HepG2 (cell line): ENCODE data around the gene INO80C. TPM values are rescaled to one million over a fixed set of nuclear protein-coding genes. Genes with fewer than 3 reads are reported as not detected.
A peak's percentile ranks its signal among the peaks of the same experiment; 100 is the strongest.

Source experiments
- ARID2 ChIP-seq: sonication (generic); formaldehyde crosslinking; IDR thresholded peaks from 2 replicates; pipeline ENCODE4 v1.8.1; 2022; ENCODE audit warnings: mild to moderate bottlenecking, missing genetic modification reagents, borderline replicate concordance
- ARNT ChIP-seq: fragments of 450-650 bp; IDR thresholded peaks from 2 replicates; pipeline ENCODE4 v1.6.1; 2017
- ASH2L ChIP-seq: fragments of 300-600, 200-600 bp; sonication (generic); IDR thresholded peaks from 2 replicates; pipeline ENCODE4 v1.7.0; 2017; ENCODE audit warnings: low read depth, mild to moderate bottlenecking, moderate library complexity, mixed read lengths, low read length; ENCODE audit not compliant: insufficient read length
- CC2D1A ChIP-seq: sonication (generic); formaldehyde crosslinking; IDR thresholded peaks from 2 replicates; pipeline ENCODE4 v1.8.1; 2023; ENCODE audit warnings: mild to moderate bottlenecking, missing genetic modification reagents
- FOSL1 ChIP-seq: sonication (generic); formaldehyde crosslinking; IDR thresholded peaks from 2 replicates; pipeline ENCODE4 v1.9.0; 2021; ENCODE audit warnings: missing genetic modification reagents, borderline replicate concordance
- HIVEP1 ChIP-seq: sonication (generic); formaldehyde crosslinking; IDR thresholded peaks from 2 replicates; pipeline ENCODE4 v1.4.0; 2020; ENCODE audit warnings: mild to moderate bottlenecking, missing genetic modification reagents
- IKZF4 ChIP-seq: sonication (generic); formaldehyde crosslinking; IDR thresholded peaks from 2 replicates; pipeline ENCODE4 v1.5.1; 2020; ENCODE audit warnings: borderline replicate concordance, mild to moderate bottlenecking, low read depth, missing genetic modification reagents; ENCODE audit errors: not compliant biosample characterization
- JUN ChIP-seq: sonication (generic); formaldehyde crosslinking; IDR thresholded peaks from 2 replicates; pipeline ENCODE4 v1.4.0; 2020; ENCODE audit warnings: mild to moderate bottlenecking, missing genetic modification reagents
- PHB2 ChIP-seq: fragments of 450-650 bp; IDR thresholded peaks from 2 replicates; pipeline ENCODE4 v1.6.1; 2018; ENCODE audit not compliant: partially characterized antibody
- POGZ ChIP-seq: sonication (generic); formaldehyde crosslinking; IDR thresholded peaks from 2 replicates; pipeline ENCODE4 v1.4.0; 2020; ENCODE audit warnings: mild to moderate bottlenecking, missing genetic modification reagents
- RNF2 ChIP-seq: fragments of 450-650 bp; conservative IDR thresholded peaks from 2 replicates; pipeline ENCODE4 v1.6.1; 2016; ENCODE audit warnings: low read depth
- SOX6 ChIP-seq, 2 experiments: fragments of 450-650 bp in 1 of 2; sonication (generic) in 1 of 2; formaldehyde crosslinking in 1 of 2; IDR thresholded peaks; 2 replicates each; pipeline versions ENCODE4 v1.4.0 to v1.6.1; 2017 to 2020; ENCODE audit warnings: antibody characterized with exemption in 1 of 2, mild to moderate bottlenecking in 1 of 2, missing genetic modification reagents in 1 of 2
- SP4 ChIP-seq: sonication (generic); formaldehyde crosslinking; IDR thresholded peaks from 2 replicates; pipeline ENCODE4 v1.8.1; 2023; ENCODE audit warnings: mild to moderate bottlenecking, missing genetic modification reagents
- TBX2 ChIP-seq: sonication (generic); formaldehyde crosslinking; IDR thresholded peaks from 2 replicates; pipeline ENCODE4 v1.5.0; 2020; ENCODE audit warnings: missing genetic modification reagents, mild to moderate bottlenecking, borderline replicate concordance
- ZNF225 ChIP-seq: sonication (generic); formaldehyde crosslinking; IDR thresholded peaks from 2 replicates; pipeline ENCODE4 v1.4.0; 2020; ENCODE audit warnings: mild to moderate bottlenecking, missing genetic modification reagents
- ZNF724P ChIP-seq: sonication (generic); formaldehyde crosslinking; IDR thresholded peaks from 2 replicates; pipeline ENCODE4 v1.8.0; 2022; ENCODE audit warnings: missing genetic modification reagents, borderline replicate concordance
- polyA plus RNA-seq, 8 experiments: library from polyadenylated mRNA; depleted of rRNA in 3 of 8; stranded (reverse) in 7 of 8; unstranded in 1 of 8; fragments of >200 nt; fragmentation: Illumina TruSeq in 4 of 8; extraction: Trizol in 4 of 8; gene quantifications; 2 replicates each; pipeline versions ENCODE4 v1.2.1 to v1.2.3, GENCODE V29; 2011 to 2016; ENCODE audit warnings: low read depth in 4 of 8, missing spikeins in 1 of 8, mixed read lengths in 1 of 8; ENCODE audit not compliant: insufficient read depth in 1 of 8
- total RNA-seq, 5 experiments: library from RNA; depleted of rRNA; stranded (reverse); fragments of >200 nt; fragmentation: Illumina TruSeq; extraction: Trizol; gene quantifications; 2 replicates each; pipeline ENCODE4 v1.2.3, GENCODE V29; 2016; ENCODE audit warnings: low read depth in 1 of 5
- TF ChIP-seq, protein P1 (sequence below): sonication (generic); formaldehyde crosslinking; IDR thresholded peaks from 2 replicates; pipeline ENCODE4 v1.4.0; 2020; ENCODE audit warnings: mild to moderate bottlenecking, missing genetic modification reagents
- TF ChIP-seq, protein P2 (sequence below): IDR thresholded peaks from 2 replicates; pipeline ENCODE4 v1.6.1; 2016; ENCODE audit warnings: low read depth, control low read depth
- TF ChIP-seq, protein P3 (sequence below): sonication (generic); formaldehyde crosslinking; IDR thresholded peaks from 2 replicates; pipeline ENCODE4 v1.4.0; 2020; ENCODE audit warnings: missing genetic modification reagents, borderline replicate concordance
- TF ChIP-seq, protein P4 (sequence below): sonication (generic); formaldehyde crosslinking; IDR thresholded peaks from 2 replicates; pipeline ENCODE4 v1.5.1; 2020; ENCODE audit warnings: missing genetic modification reagents, mild to moderate bottlenecking, borderline replicate concordance

Gene INO80C
- total and polyA plus RNA-seq, 2 of the 13 experiments (the other 11 are each of a cell fraction or from before 2014, with no cell fraction given): 8.2 to 15.4 TPM

DNA sequence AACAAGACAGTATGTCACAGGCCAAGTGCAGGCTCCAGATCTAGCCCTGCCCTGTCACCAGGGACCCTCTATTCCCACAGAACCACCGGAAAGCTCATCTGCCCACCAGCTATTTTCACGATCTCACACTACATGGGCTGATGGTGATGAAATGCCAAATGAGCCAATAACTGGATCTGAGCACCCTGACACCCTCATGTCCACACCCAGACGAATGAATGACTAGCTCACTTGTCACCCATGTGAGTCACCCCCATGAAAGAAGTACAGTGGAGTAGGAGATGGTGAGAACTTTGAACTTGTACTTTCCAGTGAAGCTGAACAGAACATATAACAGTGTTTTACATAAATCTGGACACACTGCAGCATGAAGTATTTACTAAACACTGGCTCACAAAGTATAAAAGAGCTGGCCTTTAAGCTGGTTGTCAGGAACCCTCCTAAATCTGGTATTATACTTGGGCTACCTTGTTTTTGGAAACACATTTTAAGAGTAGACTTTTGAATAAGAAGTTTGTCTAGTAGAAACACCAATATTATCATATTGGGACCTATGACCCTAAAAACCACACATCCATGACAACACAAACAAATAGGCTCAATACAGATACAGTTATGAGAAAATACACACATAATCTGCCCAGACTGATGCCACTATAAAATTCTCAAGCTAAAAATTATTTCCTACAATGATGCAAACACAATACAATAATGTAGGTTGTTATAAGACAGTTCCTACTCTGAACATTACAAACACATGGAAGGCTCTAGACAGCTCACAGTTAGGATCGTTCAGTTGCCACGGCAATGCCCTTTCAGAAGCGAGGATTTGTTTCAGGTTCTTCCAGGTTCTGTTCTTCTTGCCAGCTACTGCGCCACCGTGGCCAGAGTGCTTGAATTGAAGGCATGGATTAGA, 19.0 kb downstream of the INO80C start (continued):
- TF ChIP-seq, protein P1, sequence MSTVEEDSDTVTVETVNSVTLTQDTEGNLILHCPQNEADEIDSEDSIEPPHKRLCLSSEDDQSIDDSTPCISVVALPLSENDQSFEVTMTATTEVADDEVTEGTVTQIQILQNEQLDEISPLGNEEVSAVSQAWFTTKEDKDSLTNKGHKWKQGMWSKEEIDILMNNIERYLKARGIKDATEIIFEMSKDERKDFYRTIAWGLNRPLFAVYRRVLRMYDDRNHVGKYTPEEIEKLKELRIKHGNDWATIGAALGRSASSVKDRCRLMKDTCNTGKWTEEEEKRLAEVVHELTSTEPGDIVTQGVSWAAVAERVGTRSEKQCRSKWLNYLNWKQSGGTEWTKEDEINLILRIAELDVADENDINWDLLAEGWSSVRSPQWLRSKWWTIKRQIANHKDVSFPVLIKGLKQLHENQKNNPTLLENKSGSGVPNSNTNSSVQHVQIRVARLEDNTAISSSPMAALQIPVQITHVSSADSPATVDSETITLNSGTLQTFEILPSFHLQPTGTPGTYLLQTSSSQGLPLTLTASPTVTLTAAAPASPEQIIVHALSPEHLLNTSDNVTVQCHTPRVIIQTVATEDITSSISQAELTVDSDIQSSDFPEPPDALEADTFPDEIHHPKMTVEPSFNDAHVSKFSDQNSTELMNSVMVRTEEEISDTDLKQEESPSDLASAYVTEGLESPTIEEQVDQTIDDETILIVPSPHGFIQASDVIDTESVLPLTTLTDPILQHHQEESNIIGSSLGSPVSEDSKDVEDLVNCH (CRISPR knock-in tag): no peak
- TF ChIP-seq, protein P2, sequence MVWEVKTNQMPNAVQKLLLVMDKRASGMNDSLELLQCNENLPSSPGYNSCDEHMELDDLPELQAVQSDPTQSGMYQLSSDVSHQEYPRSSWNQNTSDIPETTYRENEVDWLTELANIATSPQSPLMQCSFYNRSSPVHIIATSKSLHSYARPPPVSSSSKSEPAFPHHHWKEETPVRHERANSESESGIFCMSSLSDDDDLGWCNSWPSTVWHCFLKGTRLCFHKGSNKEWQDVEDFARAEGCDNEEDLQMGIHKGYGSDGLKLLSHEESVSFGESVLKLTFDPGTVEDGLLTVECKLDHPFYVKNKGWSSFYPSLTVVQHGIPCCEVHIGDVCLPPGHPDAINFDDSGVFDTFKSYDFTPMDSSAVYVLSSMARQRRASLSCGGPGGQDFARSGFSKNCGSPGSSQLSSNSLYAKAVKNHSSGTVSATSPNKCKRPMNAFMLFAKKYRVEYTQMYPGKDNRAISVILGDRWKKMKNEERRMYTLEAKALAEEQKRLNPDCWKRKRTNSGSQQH (CRISPR knock-in tag): peak; percentile 82; the same call in 1 of the 2 replicates
- TF ChIP-seq, protein P3, sequence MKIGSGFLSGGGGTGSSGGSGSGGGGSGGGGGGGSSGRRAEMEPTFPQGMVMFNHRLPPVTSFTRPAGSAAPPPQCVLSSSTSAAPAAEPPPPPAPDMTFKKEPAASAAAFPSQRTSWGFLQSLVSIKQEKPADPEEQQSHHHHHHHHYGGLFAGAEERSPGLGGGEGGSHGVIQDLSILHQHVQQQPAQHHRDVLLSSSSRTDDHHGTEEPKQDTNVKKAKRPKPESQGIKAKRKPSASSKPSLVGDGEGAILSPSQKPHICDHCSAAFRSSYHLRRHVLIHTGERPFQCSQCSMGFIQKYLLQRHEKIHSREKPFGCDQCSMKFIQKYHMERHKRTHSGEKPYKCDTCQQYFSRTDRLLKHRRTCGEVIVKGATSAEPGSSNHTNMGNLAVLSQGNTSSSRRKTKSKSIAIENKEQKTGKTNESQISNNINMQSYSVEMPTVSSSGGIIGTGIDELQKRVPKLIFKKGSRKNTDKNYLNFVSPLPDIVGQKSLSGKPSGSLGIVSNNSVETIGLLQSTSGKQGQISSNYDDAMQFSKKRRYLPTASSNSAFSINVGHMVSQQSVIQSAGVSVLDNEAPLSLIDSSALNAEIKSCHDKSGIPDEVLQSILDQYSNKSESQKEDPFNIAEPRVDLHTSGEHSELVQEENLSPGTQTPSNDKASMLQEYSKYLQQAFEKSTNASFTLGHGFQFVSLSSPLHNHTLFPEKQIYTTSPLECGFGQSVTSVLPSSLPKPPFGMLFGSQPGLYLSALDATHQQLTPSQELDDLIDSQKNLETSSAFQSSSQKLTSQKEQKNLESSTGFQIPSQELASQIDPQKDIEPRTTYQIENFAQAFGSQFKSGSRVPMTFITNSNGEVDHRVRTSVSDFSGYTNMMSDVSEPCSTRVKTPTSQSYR (CRISPR knock-in tag): no peak; the same call in 1 of the 2 replicates
- TF ChIP-seq JUN (CRISPR knock-in tag) (peak; percentile 79), ARNT (no peak), FOSL1 (CRISPR knock-in tag) (peak; percentile 61; the same call in 1 of the 2 replicates), ASH2L (peak; percentile 95), PHB2 (no peak), IKZF4 (CRISPR knock-in tag) (no peak), RNF2 (no peak), HIVEP1 (CRISPR knock-in tag) (no peak), CC2D1A (CRISPR knock-in tag) (no peak), SP4 (CRISPR knock-in tag) (no peak), TBX2 (peak; percentile 79; the same call in 1 of the 2 replicates), ZNF724P (CRISPR knock-in tag) (no peak), SOX6 (IDR thresholded peaks at IDR 0.05) (no peak), SOX6 (CRISPR knock-in tag; IDR thresholded peaks at IDR 0.05) (peak; percentile 48; the same call in 1 of the 2 replicates), ZNF225 (no peak), POGZ (peak; percentile 60; the same call in 1 of the 2 replicates), ARID2 (CRISPR knock-in tag) (no peak)
- TF ChIP-seq, protein P4, sequence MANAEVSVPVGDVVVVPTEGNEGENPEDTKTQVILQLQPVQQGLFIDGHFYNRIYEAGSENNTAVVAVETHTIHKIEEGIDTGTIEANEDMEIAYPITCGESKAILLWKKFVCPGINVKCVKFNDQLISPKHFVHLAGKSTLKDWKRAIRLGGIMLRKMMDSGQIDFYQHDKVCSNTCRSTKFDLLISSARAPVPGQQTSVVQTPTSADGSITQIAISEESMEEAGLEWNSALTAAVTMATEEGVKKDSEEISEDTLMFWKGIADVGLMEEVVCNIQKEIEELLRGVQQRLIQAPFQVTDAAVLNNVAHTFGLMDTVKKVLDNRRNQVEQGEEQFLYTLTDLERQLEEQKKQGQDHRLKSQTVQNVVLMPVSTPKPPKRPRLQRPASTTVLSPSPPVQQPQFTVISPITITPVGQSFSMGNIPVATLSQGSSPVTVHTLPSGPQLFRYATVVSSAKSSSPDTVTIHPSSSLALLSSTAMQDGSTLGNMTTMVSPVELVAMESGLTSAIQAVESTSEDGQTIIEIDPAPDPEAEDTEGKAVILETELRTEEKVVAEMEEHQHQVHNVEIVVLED: peak; percentile 45; the same call in 1 of the 2 replicates
